Natural killer cell (primary cell): ENCODE measurements around the gene EMC7. TPM values are rescaled to one million over a fixed set of nuclear protein-coding genes. Genes with fewer than 3 reads are reported as not detected.

Experiments
- ATAC-seq, 3 donors: fragments of 150-1000 bp in 2 of 3; fragments of 200-7000 bp in 1 of 3; cut with Tn5 transposase; 1 replicate in 1 of 3; 2 replicates in 2 of 3; pipeline ENCODE4 v1.10.0; 2021; ENCODE audit warnings: mild to moderate bottlenecking in 2 of 3, moderate library complexity in 2 of 3
- DNase-seq, 2 donors: peaks; one replicate each; pipeline versions ENCODE4 v3.0.0 to v3.0.0-alpha.2; 2013 to 2021; ENCODE audit warnings: mixed read lengths in 1 of 2
- H3K27ac ChIP-seq: one replicate; pipeline ENCODE4 v1.5.1; 2013; ENCODE audit warnings: mild to moderate bottlenecking, low read length
- H3K27me3 ChIP-seq: one replicate; pipeline ENCODE4 v1.6.1; 2013; ENCODE audit warnings: low read length; ENCODE audit not compliant: control insufficient read depth, insufficient read depth
- H3K36me3 ChIP-seq: one replicate; pipeline ENCODE4 v1.6.1; 2013; ENCODE audit warnings: low read length; ENCODE audit not compliant: control insufficient read depth, insufficient read depth
- H3K4me1 ChIP-seq: one replicate; pipeline ENCODE4 v1.6.1; 2013; ENCODE audit warnings: low read length; ENCODE audit not compliant: control insufficient read depth, insufficient read depth
- H3K4me3 ChIP-seq: one replicate; pipeline ENCODE4 v1.5.1; 2013; ENCODE audit warnings: low read length
- H3K9me3 ChIP-seq: one replicate; pipeline ENCODE4 v1.6.1; 2013; ENCODE audit warnings: low read length; ENCODE audit not compliant: control insufficient read depth, insufficient read depth
- H3K27ac Mint-ChIP-seq, 2 donors: one replicate each; pipeline ENCODE4 v1.8.0; 2022; ENCODE audit warnings: mild to moderate bottlenecking in 2 of 2, mixed read lengths in 2 of 2, moderate library complexity in 1 of 2
- H3K27me3 Mint-ChIP-seq, 2 donors: one replicate each; pipeline ENCODE4 v1.8.0; 2022; ENCODE audit warnings: low read depth in 2 of 2, mixed read lengths in 2 of 2
- H3K36me3 Mint-ChIP-seq: one replicate; pipeline ENCODE4 v1.8.0; 2022; ENCODE audit warnings: mixed read lengths
- H3K4me1 Mint-ChIP-seq, 2 donors: one replicate each; pipeline ENCODE4 v1.8.0; 2022; ENCODE audit warnings: mixed read lengths in 2 of 2
- H3K4me3 Mint-ChIP-seq: one replicate; pipeline ENCODE4 v1.8.0; 2022; ENCODE audit warnings: mild to moderate bottlenecking, moderate library complexity, mixed read lengths
- H3K9me3 Mint-ChIP-seq, 2 donors: one replicate each; pipeline ENCODE4 v1.8.0; 2022; ENCODE audit warnings: mixed read lengths in 2 of 2
- WGBS: methylation state at CpG from one replicate; pipeline ENCODE4 v1.1.7; 2013; ENCODE audit warnings: missing lambda C conversion rate; ENCODE audit not compliant: insufficient coverage; 5-methylcytosine and 5-hydroxymethylcytosine counted together
- intact Hi-C: fragments of 100-400 bp; cut with micrococcal nuclease; formaldehyde crosslinking; loops from one replicate; pipeline ENCODE4 v1.14.2; 2022
- total RNA-seq, 4 donors: library from RNA; stranded (reverse); fragments of 120-200 nt in 1 of 4; gene quantifications; one replicate each; pipeline versions ENCODE4 v1.2.3 to v1.2.4, GENCODE V29; 2013 to 2022
- TF ChIP-seq, protein P1 (sequence below): fragments of 200-600 bp; IDR thresholded peaks from one replicate; pipeline ENCODE4 v1.8.0; 2022; ENCODE audit warnings: antibody characterized with exemption

The EMC7 gene
- total RNA-seq, 3 donors from 2014 or later (not counting 1 experiment from before 2014, with no cell fraction given) = 55.9 to 60.8 (median 59.6) TPM

DNA sequence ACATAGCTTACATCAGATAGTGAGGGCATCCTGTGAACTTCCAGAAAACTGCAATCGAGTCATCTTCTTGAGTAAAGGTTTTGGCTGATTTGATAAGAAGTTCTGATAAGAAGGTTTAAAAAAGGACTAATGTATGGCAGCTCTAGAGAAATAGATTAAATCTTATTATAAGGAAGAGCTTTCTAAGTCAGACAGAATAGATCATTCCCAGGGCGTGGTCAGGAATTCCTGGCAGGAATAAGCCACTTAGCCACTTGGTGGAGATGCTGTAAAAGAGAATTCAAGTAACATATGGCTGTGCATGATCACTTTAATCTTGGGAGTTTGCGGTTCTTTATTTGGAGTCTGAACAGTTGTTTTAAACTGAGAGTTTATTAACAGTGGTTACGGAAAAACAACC, 17.6 kb upstream of the EMC7 start:
- no peak overlapping the region for H3K27ac Mint-ChIP-seq
- no peak for DNase-seq
- intact Hi-C loops = no loop called here

DNA sequence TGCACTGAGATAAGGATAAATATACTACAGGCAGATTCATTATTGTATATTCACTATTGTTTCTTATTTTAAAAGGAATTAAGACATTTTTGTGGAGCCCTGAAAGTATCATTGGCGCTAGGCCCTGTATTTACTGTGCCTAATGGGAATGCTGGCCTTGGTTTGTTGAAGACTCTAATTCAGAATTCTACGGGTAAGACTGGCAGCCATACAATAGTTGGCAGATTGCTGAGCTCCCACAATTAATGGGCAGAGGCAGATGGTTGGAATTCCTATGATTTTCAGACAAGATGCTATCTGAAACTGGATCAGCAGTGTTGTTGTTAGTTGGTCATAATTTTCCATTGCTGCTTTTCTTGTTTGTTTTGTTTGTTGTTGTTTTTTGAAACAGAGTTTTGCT, 15.0 kb upstream of the EMC7 start:
- no peak overlapping the region for H3K27ac ChIP-seq

More for the DNA sequence above, 17.6 kb upstream of the EMC7 start:
- TF ChIP-seq, protein P1, sequence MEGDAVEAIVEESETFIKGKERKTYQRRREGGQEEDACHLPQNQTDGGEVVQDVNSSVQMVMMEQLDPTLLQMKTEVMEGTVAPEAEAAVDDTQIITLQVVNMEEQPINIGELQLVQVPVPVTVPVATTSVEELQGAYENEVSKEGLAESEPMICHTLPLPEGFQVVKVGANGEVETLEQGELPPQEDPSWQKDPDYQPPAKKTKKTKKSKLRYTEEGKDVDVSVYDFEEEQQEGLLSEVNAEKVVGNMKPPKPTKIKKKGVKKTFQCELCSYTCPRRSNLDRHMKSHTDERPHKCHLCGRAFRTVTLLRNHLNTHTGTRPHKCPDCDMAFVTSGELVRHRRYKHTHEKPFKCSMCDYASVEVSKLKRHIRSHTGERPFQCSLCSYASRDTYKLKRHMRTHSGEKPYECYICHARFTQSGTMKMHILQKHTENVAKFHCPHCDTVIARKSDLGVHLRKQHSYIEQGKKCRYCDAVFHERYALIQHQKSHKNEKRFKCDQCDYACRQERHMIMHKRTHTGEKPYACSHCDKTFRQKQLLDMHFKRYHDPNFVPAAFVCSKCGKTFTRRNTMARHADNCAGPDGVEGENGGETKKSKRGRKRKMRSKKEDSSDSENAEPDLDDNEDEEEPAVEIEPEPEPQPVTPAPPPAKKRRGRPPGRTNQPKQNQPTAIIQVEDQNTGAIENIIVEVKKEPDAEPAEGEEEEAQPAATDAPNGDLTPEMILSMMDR = no peak
- no peaks in the 10 kb centered on the region for H3K36me3 Mint-ChIP-seq
- Histone ChIP-seq H3K4me1 (no peaks in the 10 kb centered on the region), H3K27me3 (no peaks in the 10 kb centered on the region), H3K27ac (no peak overlapping the region), H3K9me3 (no peaks in the 10 kb centered on the region), H3K4me3 (no peak overlapping the region), H3K36me3 (no peaks in the 10 kb centered on the region)
- peaks cover 6 to 26% of the 10 kb centered on the region in 2 donors for H3K27me3 Mint-ChIP-seq
- no peak overlapping the region for H3K4me3 Mint-ChIP-seq
- 87% methylated on average over 2 of the region's 4 CpGs for WGBS
- H3K4me1 Mint-ChIP-seq = no peaks in the 10 kb centered on the region
- ATAC-seq = no peak
- no peaks in the 10 kb centered on the region for H3K9me3 Mint-ChIP-seq

DNA sequence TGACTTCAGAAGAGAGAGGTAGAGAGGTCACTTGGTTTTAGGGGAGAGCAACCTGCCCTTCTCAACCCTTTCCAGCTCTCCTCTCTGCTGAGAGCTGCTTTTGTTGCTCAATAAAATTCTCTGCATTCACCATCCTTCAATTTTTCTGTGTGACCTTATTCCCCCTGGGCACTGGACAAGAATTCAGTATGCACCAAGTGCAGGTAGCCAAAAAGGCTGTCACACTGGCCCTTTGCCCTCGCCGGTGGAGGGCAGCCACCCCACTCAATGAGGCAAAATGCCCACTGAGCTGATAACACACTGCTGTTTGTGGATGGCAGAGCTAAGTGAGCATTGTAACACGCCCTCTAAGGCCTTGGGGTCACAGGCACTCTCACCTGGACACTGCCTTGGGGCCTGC, 13.1 kb upstream of the EMC7 start:
- Histone ChIP-seq H3K4me3 (no peak overlapping the region), H3K4me1 (no peaks in the 10 kb centered on the region), H3K27ac (no peak overlapping the region), H3K36me3 (no peaks in the 10 kb centered on the region), H3K27me3 (no peaks in the 10 kb centered on the region), H3K9me3 (no peaks in the 10 kb centered on the region)
- 92% methylated on average over 3 of the region's 3 CpGs for WGBS
- H3K27ac Mint-ChIP-seq = no peak overlapping the region
- no peaks in the 10 kb centered on the region for H3K36me3 Mint-ChIP-seq
- TF ChIP-seq, protein P1 = no peak
- ATAC-seq (no peak), DNase-seq (no peak)
- H3K27me3 Mint-ChIP-seq = peaks cover 8 to 23% of the 10 kb centered on the region in 2 donors
- intact Hi-C loops = no loop called here
- no peaks in the 10 kb centered on the region for H3K9me3 Mint-ChIP-seq
- no peak overlapping the region for H3K4me3 Mint-ChIP-seq
- no peaks in the 10 kb centered on the region for H3K4me1 Mint-ChIP-seq

More for the DNA sequence above, 15.0 kb upstream of the EMC7 start:
- no peak overlapping the region for H3K27ac Mint-ChIP-seq
- Histone ChIP-seq H3K4me1 (no peaks in the 10 kb centered on the region), H3K27me3 (no peaks in the 10 kb centered on the region), H3K4me3 (no peak overlapping the region), H3K9me3 (no peaks in the 10 kb centered on the region), H3K36me3 (no peaks in the 10 kb centered on the region)
- H3K27me3 Mint-ChIP-seq = peaks cover 11 to 34% of the 10 kb centered on the region in 2 donors
- DNase-seq = no peak
- ATAC-seq = no peak
- H3K4me1 Mint-ChIP-seq = no peaks in the 10 kb centered on the region
- intact Hi-C loops = no loop called here
- 94% methylated on average over 2 of the region's 2 CpGs for WGBS
- TF ChIP-seq, protein P1 = no peak
- H3K4me3 Mint-ChIP-seq = no peak overlapping the region
- no peaks in the 10 kb centered on the region for H3K9me3 Mint-ChIP-seq
- H3K36me3 Mint-ChIP-seq = no peaks in the 10 kb centered on the region

DNA sequence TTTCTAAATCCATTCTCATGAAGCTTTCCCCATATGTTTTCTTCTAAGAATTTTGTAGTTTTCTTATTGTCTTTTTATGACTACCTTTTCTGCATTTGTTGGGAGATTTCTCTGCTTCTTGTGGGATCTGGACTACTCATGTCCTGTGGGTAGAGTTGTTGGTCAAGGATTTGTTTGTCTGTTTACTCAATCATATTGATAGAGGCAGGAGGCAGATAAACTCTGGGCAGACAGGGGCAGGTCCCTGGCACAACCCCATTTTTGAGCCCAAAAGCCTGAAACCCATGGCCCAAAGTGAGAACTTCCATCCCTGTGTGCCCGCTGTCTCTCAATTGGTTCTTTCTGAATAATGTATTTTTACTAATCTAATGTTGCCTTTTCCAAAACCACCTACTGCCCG, 12.6 kb upstream of the EMC7 start:
- TF ChIP-seq, protein P1 = no peak
- no peaks in the 10 kb centered on the region for H3K36me3 ChIP-seq
- DNase-seq (no peak), ATAC-seq (no peak)
- no peaks in the 10 kb centered on the region for H3K4me1 ChIP-seq
- Mint-ChIP-seq H3K27me3 (peaks cover 8 to 23% of the 10 kb centered on the region in 2 donors), H3K4me3 (no peak overlapping the region), H3K27ac (no peak overlapping the region), H3K4me1 (no peaks in the 10 kb centered on the region), H3K36me3 (no peaks in the 10 kb centered on the region), H3K9me3 (no peaks in the 10 kb centered on the region)
- no CpG with 5 or more reads among the region's 2 CpGs for WGBS
- H3K4me3 ChIP-seq = no peak overlapping the region
- intact Hi-C loops = no loop called here
- H3K27me3 ChIP-seq = no peaks in the 10 kb centered on the region
- no peaks in the 10 kb centered on the region for H3K9me3 ChIP-seq
- H3K27ac ChIP-seq = no peak overlapping the region
